Measurements from ENCODE around the gene MYRIP.

The MYRIP gene

DNA sequence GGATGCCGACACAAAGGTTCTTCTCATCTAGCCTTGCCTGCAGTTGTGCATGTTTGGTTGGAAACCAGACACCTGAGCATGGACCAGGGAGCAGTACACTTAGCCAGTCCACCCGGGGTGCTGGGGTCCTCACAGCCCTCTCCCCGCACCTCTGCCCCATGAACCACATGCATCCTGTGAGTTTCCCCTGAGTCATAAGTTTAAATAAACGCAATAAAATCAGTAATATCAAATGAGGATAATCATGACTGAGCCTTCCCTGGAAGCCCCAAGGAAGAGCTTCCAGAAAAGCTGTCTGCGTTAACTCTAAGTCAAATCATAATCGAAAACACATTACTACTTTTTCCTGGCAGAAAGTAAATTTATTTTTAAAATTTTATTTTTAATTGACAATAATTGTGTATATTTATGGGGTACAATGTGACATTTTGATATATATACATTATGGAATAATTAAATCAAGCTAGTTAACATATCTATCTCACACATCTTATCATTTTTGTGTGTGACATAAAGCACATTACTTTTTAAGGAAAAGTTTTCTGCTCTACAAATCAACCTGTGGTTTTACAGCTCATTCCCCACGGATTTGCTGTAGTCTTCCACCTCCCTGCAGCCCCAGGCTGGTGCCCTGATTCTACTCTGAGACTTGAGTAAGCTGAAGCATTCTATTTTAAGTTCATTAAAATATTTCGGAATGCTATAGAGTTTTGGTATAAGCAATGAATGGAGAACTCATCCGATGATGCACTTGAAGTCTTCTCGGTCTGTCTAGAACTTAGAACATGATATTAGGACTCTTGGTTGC is 334.1 kb downstream of the MYRIP start:
- DNase-seq = no peak
- Histone ChIP-seq H3K4me3 (ENCODE audit: low read depth, low read length) (no peak overlapping the region), H3K36me3 (replicated peaks) (no peaks in the 10 kb centered on the region), H3K27ac (no peak overlapping the region), H3K27me3 (replicated peaks) (no peaks in the 10 kb centered on the region)
- in situ Hi-C loops (cut with HindIII; ENCODE audit: low pct_ligation_motif_present, low sequenced_read_pairs) = no loop called here
- TF ChIP-seq, protein P1, sequence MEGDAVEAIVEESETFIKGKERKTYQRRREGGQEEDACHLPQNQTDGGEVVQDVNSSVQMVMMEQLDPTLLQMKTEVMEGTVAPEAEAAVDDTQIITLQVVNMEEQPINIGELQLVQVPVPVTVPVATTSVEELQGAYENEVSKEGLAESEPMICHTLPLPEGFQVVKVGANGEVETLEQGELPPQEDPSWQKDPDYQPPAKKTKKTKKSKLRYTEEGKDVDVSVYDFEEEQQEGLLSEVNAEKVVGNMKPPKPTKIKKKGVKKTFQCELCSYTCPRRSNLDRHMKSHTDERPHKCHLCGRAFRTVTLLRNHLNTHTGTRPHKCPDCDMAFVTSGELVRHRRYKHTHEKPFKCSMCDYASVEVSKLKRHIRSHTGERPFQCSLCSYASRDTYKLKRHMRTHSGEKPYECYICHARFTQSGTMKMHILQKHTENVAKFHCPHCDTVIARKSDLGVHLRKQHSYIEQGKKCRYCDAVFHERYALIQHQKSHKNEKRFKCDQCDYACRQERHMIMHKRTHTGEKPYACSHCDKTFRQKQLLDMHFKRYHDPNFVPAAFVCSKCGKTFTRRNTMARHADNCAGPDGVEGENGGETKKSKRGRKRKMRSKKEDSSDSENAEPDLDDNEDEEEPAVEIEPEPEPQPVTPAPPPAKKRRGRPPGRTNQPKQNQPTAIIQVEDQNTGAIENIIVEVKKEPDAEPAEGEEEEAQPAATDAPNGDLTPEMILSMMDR (IDR thresholded peaks at IDR 0.05; ENCODE audit: low read depth, low read length, missing control alignments) = no peak

DNA sequence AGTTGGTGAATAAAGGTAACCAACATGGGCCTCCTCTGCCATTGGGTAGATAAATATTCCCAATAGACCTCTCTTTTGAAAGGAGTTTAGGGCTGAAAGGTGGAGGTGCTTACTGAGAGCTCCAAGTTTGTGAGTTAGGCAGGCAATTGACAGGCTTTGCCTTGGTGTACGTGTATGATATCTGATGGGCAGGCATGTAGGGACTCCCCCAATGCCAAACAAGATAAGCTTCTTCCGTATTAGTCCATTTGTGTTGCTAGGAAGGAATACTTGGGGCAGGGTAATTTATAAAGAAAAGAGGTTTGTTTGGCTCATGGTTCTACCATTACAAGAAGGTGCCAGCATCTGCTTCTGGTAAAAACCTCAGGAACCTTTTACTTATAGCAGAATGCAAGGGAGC is 339.4 kb downstream of the MYRIP start:
- no peak overlapping the region for H3K4me3 ChIP-seq (ENCODE audit: low read depth, low read length)
- no peak overlapping the region for H3K27ac ChIP-seq
- no peak for DNase-seq
- no peaks in the 10 kb centered on the region for H3K27me3 ChIP-seq (replicated peaks)
- TF ChIP-seq, protein P1 (IDR thresholded peaks at IDR 0.05; ENCODE audit: low read depth, low read length, missing control alignments) = no peak
- H3K36me3 ChIP-seq (replicated peaks) = no peaks in the 10 kb centered on the region
- in situ Hi-C loops (cut with HindIII; ENCODE audit: low pct_ligation_motif_present, low sequenced_read_pairs) = no loop called here

DNA sequence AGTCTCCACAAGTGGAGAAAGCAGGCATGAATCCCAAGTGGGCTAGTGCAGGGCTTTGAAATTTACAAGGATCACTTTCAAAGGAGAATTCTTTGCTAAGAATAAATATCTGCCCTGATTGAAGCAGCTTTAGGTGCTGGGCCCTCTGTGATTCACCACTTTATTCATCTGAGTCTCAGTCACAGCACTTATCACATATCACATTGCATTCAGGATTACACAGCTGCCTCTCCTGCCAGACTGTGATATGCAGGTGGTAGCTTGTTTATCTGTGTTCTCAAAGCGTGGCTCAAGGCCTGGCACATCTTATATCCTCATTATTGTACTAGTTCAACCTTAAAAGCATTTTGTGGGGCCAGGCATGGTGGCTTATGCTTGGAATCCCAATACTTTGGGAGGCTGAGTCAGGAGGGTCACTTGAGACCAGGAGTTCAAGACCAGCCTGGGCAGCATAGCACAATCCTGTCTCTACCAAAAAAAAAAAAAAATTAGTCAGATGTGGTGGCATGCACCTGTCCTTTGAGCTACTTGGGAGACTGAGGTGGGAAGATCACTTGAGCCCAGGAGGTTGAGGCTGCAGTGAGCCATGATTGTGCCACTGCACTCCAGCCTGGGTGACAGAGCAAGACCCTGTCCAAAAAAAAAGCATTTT is 343.2 kb downstream of the MYRIP start:
- TF ChIP-seq, protein P1 (IDR thresholded peaks at IDR 0.05; ENCODE audit: low read depth, low read length, missing control alignments) = no peak
- no peak for DNase-seq
- in situ Hi-C loops (cut with HindIII; ENCODE audit: low pct_ligation_motif_present, low sequenced_read_pairs) = no loop called here
- H3K36me3 ChIP-seq (replicated peaks) = no peaks in the 10 kb centered on the region
- no peak overlapping the region for H3K27ac ChIP-seq
- H3K4me3 ChIP-seq (ENCODE audit: low read depth, low read length) = no peak overlapping the region
- no peaks in the 10 kb centered on the region for H3K27me3 ChIP-seq (replicated peaks)

DNA sequence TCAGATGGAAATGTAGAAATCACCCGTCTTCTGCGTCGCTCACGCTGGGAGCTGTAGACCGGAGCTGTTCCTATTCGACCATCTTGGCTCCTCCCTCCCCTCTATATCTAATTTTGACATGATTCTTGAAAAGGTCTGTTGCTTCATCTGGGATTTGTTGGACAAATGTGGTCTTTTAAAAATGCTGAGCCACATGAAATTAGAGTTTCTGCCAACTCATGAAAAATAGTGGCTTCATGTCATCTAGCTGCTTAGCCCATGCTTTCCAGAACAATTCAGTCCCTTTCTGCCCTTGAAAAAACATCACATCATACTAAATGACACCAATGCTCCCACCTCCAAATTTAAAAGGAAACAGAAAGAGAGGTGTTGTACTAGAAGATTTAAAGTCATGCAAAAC is 351.5 kb downstream of the MYRIP start:
- DNase-seq = no peak
- in situ Hi-C loops (cut with HindIII; ENCODE audit: low pct_ligation_motif_present, low sequenced_read_pairs) = no loop called here
- TF ChIP-seq, protein P1 (IDR thresholded peaks at IDR 0.05; ENCODE audit: low read depth, low read length, missing control alignments) = no peak

DNA sequence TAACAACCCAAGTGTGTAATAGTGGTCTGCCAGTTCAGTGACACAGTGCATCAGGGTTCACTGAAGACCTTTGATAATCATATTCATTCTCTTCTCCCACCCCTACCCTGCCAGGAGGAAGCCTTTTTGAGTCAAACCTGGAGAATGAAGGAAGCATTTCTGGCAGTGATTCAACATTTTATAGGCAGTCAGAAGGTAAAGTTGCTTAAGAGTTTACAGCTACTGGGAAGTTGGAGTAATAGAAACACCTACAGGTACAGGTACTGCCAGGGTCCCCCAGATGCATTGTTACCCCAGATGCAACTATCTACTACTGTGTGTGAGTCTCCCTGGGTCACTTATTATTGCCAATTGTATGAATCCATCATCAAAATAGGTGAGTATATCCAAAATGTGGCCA is 353.2 kb downstream of the MYRIP start:
- no peak for DNase-seq
- H3K4me3 ChIP-seq (ENCODE audit: low read depth, low read length) = no peak overlapping the region
- H3K36me3 ChIP-seq (replicated peaks) = no peaks in the 10 kb centered on the region
- in situ Hi-C loops (cut with HindIII; ENCODE audit: low pct_ligation_motif_present, low sequenced_read_pairs) = no loop called here
- H3K27ac ChIP-seq = no peak overlapping the region
- TF ChIP-seq, protein P1 (IDR thresholded peaks at IDR 0.05; ENCODE audit: low read depth, low read length, missing control alignments) = no peak
- H3K27me3 ChIP-seq (replicated peaks) = no peaks in the 10 kb centered on the region

More for the DNA sequence above, 351.5 kb downstream of the MYRIP start:
- no peak overlapping the region for H3K4me3 ChIP-seq (ENCODE audit: low read depth, low read length)
- no peaks in the 10 kb centered on the region for H3K36me3 ChIP-seq (replicated peaks)
- H3K27ac ChIP-seq = no peak overlapping the region
- H3K27me3 ChIP-seq (replicated peaks) = no peaks in the 10 kb centered on the region

Data from brain microvascular endothelial cell (primary cell).